ENCODE data around the gene SPATA9.
"Not testable (repeated sequence)": the region's sequence is repeated elsewhere in the genome, so short reads cannot be mapped to it uniquely, and the experiment has no call there.

Gene SPATA9

GRCh38 chr5:95715799-95716461, 33.1 kb upstream of the SPATA9 start:
- DNase-seq: peak; percentile 63

- DNase-seq: peak; percentile 38
Observed at GRCh38 chr5:95713960-95714710, 31.3 kb upstream of the SPATA9 start.

GRCh38 chr5:95713246-95713645, 30.5 kb upstream of the SPATA9 start:
- not testable (repeated sequence) for DNase-seq

- DNase-seq: no peak
Observed at GRCh38 chr5:95712347-95712958, 29.7 kb upstream of the SPATA9 start.

- DNase-seq: no peak
Observed at GRCh38 chr5:95711501-95712346, 28.9 kb upstream of the SPATA9 start.

GRCh38 chr5:95710651-95711500, 28.1 kb upstream of the SPATA9 start:
- DNase-seq: not testable (repeated sequence)

- DNase-seq: no peak
Observed at GRCh38 chr5:95709967-95710650, 27.3 kb upstream of the SPATA9 start.

GRCh38 chr5:95708876-95709275, 26.1 kb upstream of the SPATA9 start:
- DNase-seq: no peak

GRCh38 chr5:95707534-95708188, 24.9 kb upstream of the SPATA9 start:
- not testable (repeated sequence) for DNase-seq

GRCh38 chr5:95707055-95707454, 24.3 kb upstream of the SPATA9 start:
- DNase-seq: no peak

- DNase-seq: not testable (repeated sequence)
Observed at GRCh38 chr5:95706196-95706595, 23.4 kb upstream of the SPATA9 start.

GRCh38 chr5:95704150-95704549, 21.4 kb upstream of the SPATA9 start:
- no peak for DNase-seq

GRCh38 chr5:95701074-95701473, 18.3 kb upstream of the SPATA9 start:
- no peak for DNase-seq

- no peak for DNase-seq
Observed at GRCh38 chr5:95699337-95699736, 16.5 kb upstream of the SPATA9 start.

- no peak for DNase-seq
Observed at GRCh38 chr5:95697781-95698681, 15.2 kb upstream of the SPATA9 start.

- no peak for DNase-seq
Observed at GRCh38 chr5:95690333-95690732, 7.5 kb upstream of the SPATA9 start.

- no peak for DNase-seq
Observed at GRCh38 chr5:95689680-95690079, 6.9 kb upstream of the SPATA9 start.

- no peak for DNase-seq
Observed at GRCh38 chr5:95686651-95687050, 3.9 kb upstream of the SPATA9 start.

- DNase-seq: no peak
Observed at GRCh38 chr5:95684361-95684760, 1.6 kb upstream of the SPATA9 start.

- DNase-seq: peak; percentile 13
Observed at GRCh38 chr5:95673081-95673480, 9.7 kb downstream of the SPATA9 start.

Data from inflammatory macrophage treated with lipopolysaccharide for 4 hours (primary cell).